HepG2 (cell line): ENCODE measurements around the gene ADAP2. TPM values are rescaled to one million over a fixed set of nuclear protein-coding genes. Genes with fewer than 3 reads are reported as not detected.
"Not testable (repeated sequence)": the region's sequence is repeated elsewhere in the genome, so short reads cannot be mapped to it uniquely, and the experiment has no call there.

Experiments used
- ATAC-seq: fragments of 200-7000 bp; cut with Tn5 transposase; 3 replicates; pipeline ENCODE4 v1.9.1; 2020; ENCODE audit warnings: mild to moderate bottlenecking, moderate library complexity
- BruUV-seq: library from RNA; stranded (reverse); fragments of 400-500 nt; replicated peaks from 2 replicates; lab custom pipeline; 2021; lab: Mats Ljungman, UMichigan
- CTCF ChIA-PET: fragments of 300-600 bp; formaldehyde crosslinking; extraction: SDS; loops from one replicate; lab custom pipeline; 2021; ENCODE audit warnings: low total read pairs, inconsistent platforms, low intra/inter-chr PET ratio; lab: Yijun Ruan, JAX
- POLR2A ChIA-PET: fragments of 350-600 bp; sonication (Branson Sonifier 250); formaldehyde crosslinking; loops from one replicate; lab custom pipeline; 2020; ENCODE audit warnings: antibody characterized with exemption, inconsistent platforms; lab: Yijun Ruan, JAX
- DNase-seq: peaks from one replicate; pipeline ENCODE4 v3.0.0-alpha.2; 2015; ENCODE audit warnings: low spot score
- FAIRE-seq: peaks from 3 replicates; lab custom pipeline; 2011; peaks lifted over from hg19 to GRCh38; lab: Jason Lieb, UNC
- H2AFZ ChIP-seq: one replicate; pipeline ENCODE4 v1.6.1; 2011; ENCODE audit warnings: low read length, inconsistent platforms
- H3K27ac ChIP-seq: fragments of 300-600 bp; 3 replicates; pipeline ENCODE4 v1.8.0; 2011; ENCODE audit warnings: mixed run types, mild to moderate bottlenecking, mixed read lengths, low read length, inconsistent platforms; ENCODE audit not compliant: insufficient read depth; ENCODE audit errors: extremely low read length
- H3K27me3 ChIP-seq, 2 experiments: fragments of 200-600 bp in 1 of 2; 2 replicates in 1 of 2; 3 replicates in 1 of 2; pipeline versions ENCODE4 v1.6.0 to v1.8.0; 2011; ENCODE audit warnings: low read length in 2 of 2, mild to moderate bottlenecking in 2 of 2, moderate library complexity in 2 of 2, inconsistent platforms in 1 of 2; ENCODE audit not compliant: insufficient read depth in 2 of 2, control insufficient read depth in 1 of 2
- H3K36me3 ChIP-seq, 2 experiments: fragments of 200-600 bp in 1 of 2; replicated peaks in 1 of 2; 2 replicates in 1 of 2; 3 replicates in 1 of 2; pipeline versions ENCODE4 v1.5.1 to v1.8.0; 2011; ENCODE audit warnings: low read length in 2 of 2, inconsistent platforms in 1 of 2; ENCODE audit not compliant: insufficient read depth in 2 of 2, control insufficient read depth in 1 of 2
- H3K4me1 ChIP-seq: 2 replicates; pipeline ENCODE4 v1.5.1; 2012; ENCODE audit warnings: low read length, inconsistent platforms; ENCODE audit not compliant: insufficient read depth
- H3K4me2 ChIP-seq: 2 replicates; pipeline ENCODE4 v1.6.0; 2011; ENCODE audit warnings: low read depth, low read length, inconsistent platforms
- H3K4me3 ChIP-seq, 3 experiments: fragments of 200-600 bp in 1 of 3; sonication (generic), shearing (Covaris generic) in 1 of 3; replicated peaks in 1 of 3; 2 replicates each; pipeline ENCODE4 v1.5.1; 2011 to 2016; ENCODE audit warnings: low read length in 3 of 3, inconsistent platforms in 2 of 3, low read depth in 2 of 3, mild to moderate bottlenecking in 2 of 3, control low read depth in 1 of 3, mixed read lengths in 1 of 3; ENCODE audit not compliant: insufficient read depth in 1 of 3
- H3K79me2 ChIP-seq: one replicate; pipeline ENCODE4 v1.6.1; 2011; ENCODE audit warnings: low read length, inconsistent platforms; ENCODE audit not compliant: insufficient read depth
- H3K9ac ChIP-seq: 2 replicates; pipeline ENCODE4 v1.6.0; 2011; ENCODE audit warnings: mild to moderate bottlenecking, low read depth, low read length, inconsistent platforms; ENCODE audit not compliant: insufficient read depth
- H3K9me3 ChIP-seq: 2 replicates; pipeline ENCODE4 v1.5.1; 2012; ENCODE audit warnings: mild to moderate bottlenecking, low read length
- H4K20me1 ChIP-seq: 2 replicates; pipeline ENCODE4 v1.6.0; 2011; ENCODE audit warnings: inconsistent platforms, mild to moderate bottlenecking, low read length, moderate library complexity; ENCODE audit not compliant: insufficient read depth
- PHF20 ChIP-seq: sonication (generic); formaldehyde crosslinking; IDR thresholded peaks from 2 replicates; pipeline ENCODE4 v1.5.0; 2020; ENCODE audit warnings: mild to moderate bottlenecking, missing genetic modification reagents
- SMAD9 ChIP-seq: sonication (generic); formaldehyde crosslinking; IDR thresholded peaks from 2 replicates; pipeline ENCODE4 v1.5.1; 2020; ENCODE audit warnings: mild to moderate bottlenecking, missing genetic modification reagents
- ZBTB7B ChIP-seq: sonication (generic); formaldehyde crosslinking; IDR thresholded peaks from 2 replicates; pipeline ENCODE4 v1.4.0; 2020; ENCODE audit warnings: missing genetic modification reagents
- ZNF280B ChIP-seq: sonication (generic); formaldehyde crosslinking; IDR thresholded peaks from 2 replicates; pipeline ENCODE4 v1.5.0; 2020; ENCODE audit warnings: missing genetic modification reagents, mild to moderate bottlenecking, borderline replicate concordance
- ZNF761 ChIP-seq: sonication (generic); formaldehyde crosslinking; conservative IDR thresholded peaks from 2 replicates; pipeline ENCODE4 v1.4.0; 2020; ENCODE audit warnings: mild to moderate bottlenecking, missing genetic modification reagents
- WGBS: methylation state at CpG from one replicate; pipeline ENCODE4 v1.1.6; 2017; ENCODE audit warnings: low lambda C conversion rate; 5-methylcytosine and 5-hydroxymethylcytosine counted together
- in situ Hi-C: cut with HindIII; loops from 2 replicates; pipeline ENCODE4 v1.10.0; 2017; ENCODE audit warnings: low pct_unique_long_range_greater_than_20kb; ENCODE audit not compliant: extremely low pct_ligation_motif_present
- intact Hi-C: fragments of 100-400 bp; cut with micrococcal nuclease; formaldehyde crosslinking; loops from one replicate; pipeline ENCODE4 v1.10.0; 2022; ENCODE audit not compliant: unreplicated experiment
- polyA plus RNA-seq, 8 experiments: library from polyadenylated mRNA; depleted of rRNA in 3 of 8; stranded (reverse) in 7 of 8; unstranded in 1 of 8; fragments of >200 nt; fragmentation: Illumina TruSeq in 4 of 8; extraction: Trizol in 4 of 8; gene quantifications; 2 replicates each; pipeline versions ENCODE4 v1.2.1 to v1.2.3, GENCODE V29; 2011 to 2016; ENCODE audit warnings: low read depth in 4 of 8, missing spikeins in 1 of 8, mixed read lengths in 1 of 8; ENCODE audit not compliant: insufficient read depth in 1 of 8
- total RNA-seq, 5 experiments: library from RNA; depleted of rRNA; stranded (reverse); fragments of >200 nt; fragmentation: Illumina TruSeq; extraction: Trizol; gene quantifications; 2 replicates each; pipeline ENCODE4 v1.2.3, GENCODE V29; 2016; ENCODE audit warnings: low read depth in 1 of 5

Gene ADAP2
- total and polyA plus RNA-seq, 2 of the 13 experiments (the other 11 are each of a cell fraction or from before 2014, with no cell fraction given), result 0.51 to 0.70 TPM

GRCh38 chr17:30908717-30909420, 12.9 kb upstream of the ADAP2 start:
- in situ Hi-C loops, result no loop called here
- CTCF ChIA-PET, result no interaction called here
- TF ChIP-seq SMAD9 (no peak), ZNF761 (CRISPR knock-in tag) (no peak), ZBTB7B (no peak), PHF20 (CRISPR knock-in tag) (no peak), ZNF280B (CRISPR knock-in tag) (no peak)
- TF ChIP-seq, all 625 proteins: peak for 0
- intact Hi-C loops, result no loop called here
- Histone ChIP-seq H4K20me1 (no peaks in the 10 kb centered on the region), H3K4me3 (no peak overlapping the region), H3K27ac (no peak overlapping the region), H3K36me3 (peaks cover 0 to 4% of the 10 kb centered on the region in 2 experiments; a peak in 1 of 5 replicates), H3K9me3 (no peaks in the 10 kb centered on the region), H3K4me1 (peaks cover 16% of the 10 kb centered on the region), H3K79me2 (peaks cover 7% of the 10 kb centered on the region), H2AFZ (no peak overlapping the region), H3K4me2 (no peak overlapping the region), H3K27me3 (no peaks in the 10 kb centered on the region; a peak in 1 of 5 replicates), H3K9ac (no peak overlapping the region)
- FAIRE-seq (no peak), ATAC-seq (no peak), DNase-seq (no peak)
- BruUV-seq, result no TSS peak
- 75% methylated on average over 3 of the region's 3 CpGs for WGBS
- POLR2A ChIA-PET, result no interaction called here

DNA sequence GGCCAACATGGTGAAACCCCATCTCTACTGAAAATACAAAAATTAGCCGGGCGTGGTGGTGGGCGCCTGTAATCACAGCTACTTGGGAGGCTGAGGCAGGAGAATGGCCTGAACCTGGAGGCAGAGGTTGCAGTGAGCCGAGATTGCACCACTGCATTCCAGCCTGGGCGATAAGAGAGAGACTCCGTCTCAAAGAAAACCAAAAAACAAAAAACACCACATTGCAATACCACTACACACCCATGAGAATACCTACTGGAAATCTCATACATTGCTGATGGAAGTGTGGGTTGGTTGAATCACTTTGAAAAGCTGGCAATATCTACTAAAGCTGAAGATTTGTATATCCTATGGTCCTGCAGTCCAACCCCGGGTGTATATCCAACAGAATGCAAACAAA, 11.6 kb upstream of the ADAP2 start:
- H3K27ac ChIP-seq, H2AFZ ChIP-seq, H4K20me1 ChIP-seq, DNase-seq, intact Hi-C loops, H3K36me3 ChIP-seq, FAIRE-seq, ATAC-seq, H3K9me3 ChIP-seq, in situ Hi-C loops, POLR2A ChIA-PET, H3K4me3 ChIP-seq, CTCF ChIA-PET, H3K79me2 ChIP-seq, BruUV-seq, H3K9ac ChIP-seq, H3K4me2 ChIP-seq, H3K27me3 ChIP-seq: not testable (repeated sequence)
- H3K4me1 ChIP-seq, result peaks cover 11% of the 10 kb centered on the region
- WGBS, result 72% methylated on average over 7 of the region's 7 CpGs
